K562 treated with DMSO at 1 percent for 48 hours (cell line): Measurements from ENCODE around the gene NHLRC1. TPM values are rescaled to one million over a fixed set of nuclear protein-coding genes. Genes with fewer than 3 reads are reported as not detected.

Experiments
- total RNA-seq: library from RNA; unstranded; fragments of 300-600 nt; gene quantifications from 2 replicates; pipeline ENCODE4 v1.2.3, GENCODE V29; 2022; ENCODE audit warnings: low replicate concordance; ENCODE audit errors: extremely low read depth

NHLRC1 gene
- not detected in 2 replicates for total RNA-seq

DNA sequence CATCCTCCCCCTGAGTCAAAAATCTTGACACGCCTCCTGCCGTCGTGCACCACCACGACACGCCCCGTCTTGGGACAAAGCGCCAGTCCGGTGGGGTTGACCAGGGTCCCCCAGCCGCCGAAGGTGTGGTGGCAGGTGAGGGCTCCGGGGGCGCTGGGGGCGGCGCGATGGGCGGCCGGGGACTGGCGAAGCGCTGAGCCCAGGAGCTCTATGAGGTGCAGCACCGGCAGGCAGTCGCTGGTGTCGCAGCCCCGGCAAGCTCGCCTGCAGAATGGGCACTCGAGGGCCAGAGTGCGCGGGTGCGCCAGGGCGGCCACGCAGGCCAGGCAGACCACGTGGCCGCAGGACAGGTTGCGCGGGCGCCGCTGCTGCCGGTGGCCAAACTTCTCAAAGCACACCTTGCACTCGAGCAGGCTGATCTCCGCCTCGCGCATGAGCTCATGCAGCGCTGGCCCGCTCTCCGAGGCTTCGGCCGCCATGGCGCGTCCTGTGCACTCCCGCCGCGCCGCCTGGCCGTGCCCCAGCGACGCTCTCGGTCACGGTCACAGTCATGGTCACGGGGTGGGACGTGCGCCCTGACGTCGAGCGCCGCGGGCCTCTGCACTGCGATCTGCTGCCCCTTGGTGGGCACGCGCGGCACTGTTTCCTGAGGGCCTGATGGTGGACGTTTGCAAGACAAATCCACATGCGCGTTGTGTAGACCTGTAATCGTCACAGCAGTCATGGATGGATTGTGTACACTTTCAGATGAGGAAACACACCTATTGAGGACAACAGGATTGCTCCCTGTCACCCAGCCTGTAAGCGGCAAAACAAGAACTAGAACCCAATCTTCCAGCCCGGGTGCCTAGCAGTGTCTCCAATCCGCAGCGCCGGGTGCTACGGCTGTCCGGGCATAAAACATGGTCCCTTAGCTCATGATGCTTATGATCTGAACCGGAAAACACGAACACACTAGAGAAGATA lies at the start of gene NHLRC1:
TSS of gene NHLRC1 (minus strand) at position 550 of the 966 bp plus-strand sequence. CDS start at position 479, 71 bp downstream.

DNA sequence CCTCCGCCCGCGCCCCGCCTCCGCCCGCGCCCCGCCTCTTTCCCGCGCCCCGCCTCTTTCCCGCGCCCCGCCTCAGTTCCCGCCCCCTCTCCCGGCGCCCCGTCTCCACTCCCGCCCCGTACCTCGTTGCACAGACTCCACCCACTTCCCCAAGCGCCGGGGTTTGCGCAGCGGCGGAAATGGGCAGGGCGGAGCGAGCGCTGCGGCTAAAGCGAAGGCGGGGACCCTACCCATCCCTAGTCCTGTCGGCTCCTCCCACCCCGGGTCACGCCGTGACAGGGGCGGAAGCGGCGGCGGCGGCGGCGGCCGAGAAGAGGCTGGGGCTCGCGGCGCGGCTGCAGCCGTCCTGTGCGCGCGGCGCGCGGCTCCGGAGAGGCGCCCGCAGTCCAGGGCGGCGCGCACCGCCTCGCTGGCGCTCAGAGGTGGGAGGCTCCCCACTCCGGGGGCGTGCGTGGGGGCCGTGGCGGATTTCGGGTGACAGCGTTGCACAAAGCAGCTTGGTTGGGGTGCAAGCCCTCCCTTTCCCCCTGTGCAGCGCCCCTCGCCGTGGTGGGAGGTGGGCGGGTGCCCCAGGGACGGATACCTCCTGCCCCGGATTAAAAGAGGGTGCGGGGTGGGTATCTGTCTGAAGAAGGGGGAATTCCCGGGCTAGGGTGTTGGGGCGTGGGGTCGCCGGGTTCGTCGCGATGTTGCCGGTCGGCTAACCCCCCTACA lies 32.8 kb upstream of the NHLRC1 start, which contains the start of gene KDM1B:
TSS of gene KDM1B (plus strand) at position 273 of the 714 bp plus-strand sequence. CDS start 4,474 bp downstream, outside the sequence.

DNA sequence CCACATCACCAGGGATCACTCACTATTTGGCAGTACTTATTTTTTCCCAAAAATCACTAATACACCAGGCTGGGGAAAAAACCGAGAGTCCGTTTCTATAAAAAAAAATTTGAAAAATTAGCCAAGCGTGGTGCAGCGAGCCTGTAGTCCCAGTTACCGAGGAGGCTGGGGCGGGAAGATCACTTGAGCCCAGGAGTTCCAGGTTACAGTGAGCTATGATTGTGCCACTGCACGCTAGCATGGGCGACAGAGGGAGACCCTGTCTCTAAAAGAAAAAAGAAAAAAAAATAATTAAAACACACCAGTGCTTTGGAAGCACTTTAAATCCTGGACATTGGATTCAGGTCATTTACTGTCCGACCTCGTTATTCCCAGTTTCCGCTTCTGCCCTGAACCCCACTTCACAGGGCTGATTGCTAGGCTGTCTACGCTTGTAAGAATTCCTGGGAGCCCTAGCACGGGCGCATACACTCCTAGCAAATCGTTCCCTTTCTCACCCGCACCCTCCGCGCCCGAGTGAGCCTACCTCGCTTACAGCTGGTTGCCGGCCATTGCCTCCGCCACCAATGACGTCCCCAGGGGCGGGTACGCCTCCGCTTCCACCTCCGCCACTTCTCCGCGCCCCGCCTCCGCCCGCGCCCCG lies 32.2 kb upstream of the NHLRC1 start, which contains the start of gene TPMT:
TSS of gene TPMT (minus strand) at position 571 of the 643 bp plus-strand sequence. CDS start 5,950 bp downstream, outside the sequence.

Other genes starting within 250 kb of the NHLRC1 start
- gene KIF13A, start 135.0 kb downstream of the NHLRC1 start, total RNA-seq = not detected in 2 replicates
- not detected in 2 replicates for gene TPMT, start 32.4 kb upstream of the NHLRC1 start, total RNA-seq
- not detected in 2 replicates for gene KDM1B, start 32.7 kb upstream of the NHLRC1 start, total RNA-seq
- not detected in 2 replicates for gene DEK, start 141.9 kb upstream of the NHLRC1 start, total RNA-seq